Erythroblast (primary cell): ENCODE measurements around the gene HOXD9.

Experiments
- GATA1 ChIP-seq: IDR thresholded peaks from 2 replicates; pipeline ENCODE4 v1.6.1; 2011; ENCODE audit warnings: low read depth, mild to moderate bottlenecking, control low read depth, low read length, moderate library complexity
- POLR2A ChIP-seq: IDR thresholded peaks from 2 replicates; pipeline ENCODE4 v1.6.1; 2011; ENCODE audit warnings: mild to moderate bottlenecking, low read length

DNA sequence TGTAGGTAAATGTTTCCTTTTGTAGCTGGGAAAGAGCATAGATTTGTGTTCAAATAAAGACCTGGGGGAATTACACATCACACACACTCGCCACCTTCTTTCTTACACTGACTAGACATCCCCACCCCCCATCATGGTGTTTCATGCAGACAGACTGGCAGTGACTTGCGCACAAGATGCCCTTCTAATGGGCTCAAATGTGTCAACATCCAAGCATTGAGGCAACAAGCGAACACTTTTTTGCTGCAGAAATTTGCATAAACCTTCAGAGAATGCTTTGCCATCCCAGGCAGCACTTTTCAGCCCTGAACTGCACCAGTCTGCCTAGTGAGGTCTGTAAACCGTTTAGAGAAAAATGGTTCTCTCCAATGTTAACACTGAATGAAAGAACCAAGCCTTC lies 11.5 kb downstream of the HOXD9 start:
- TF ChIP-seq POLR2A (no peak), GATA1 (no peak)
